NOMO-1 (cell line): ENCODE measurements around the gene VSTM2L.

Source experiments
- DNase-seq, 2 experiments: peaks; one replicate each; lab custom pipeline; 2025; ENCODE audit not compliant: unreplicated experiment in 2 of 2; lab: John Stamatoyannopoulos, UW

VSTM2L gene

GRCh38 chr20:37899105-37900045, 3.6 kb upstream of the VSTM2L start:
- no peak for DNase-seq

- DNase-seq: peak in 1 of 2 experiments; percentile 4
Measured at GRCh38 chr20:37901240-37901639, 1.7 kb upstream of the VSTM2L start.

GRCh38 chr20:37901654-37902503, 1.0 kb upstream of the VSTM2L start:
- peak; percentile 39 to 48 for DNase-seq

DNA sequence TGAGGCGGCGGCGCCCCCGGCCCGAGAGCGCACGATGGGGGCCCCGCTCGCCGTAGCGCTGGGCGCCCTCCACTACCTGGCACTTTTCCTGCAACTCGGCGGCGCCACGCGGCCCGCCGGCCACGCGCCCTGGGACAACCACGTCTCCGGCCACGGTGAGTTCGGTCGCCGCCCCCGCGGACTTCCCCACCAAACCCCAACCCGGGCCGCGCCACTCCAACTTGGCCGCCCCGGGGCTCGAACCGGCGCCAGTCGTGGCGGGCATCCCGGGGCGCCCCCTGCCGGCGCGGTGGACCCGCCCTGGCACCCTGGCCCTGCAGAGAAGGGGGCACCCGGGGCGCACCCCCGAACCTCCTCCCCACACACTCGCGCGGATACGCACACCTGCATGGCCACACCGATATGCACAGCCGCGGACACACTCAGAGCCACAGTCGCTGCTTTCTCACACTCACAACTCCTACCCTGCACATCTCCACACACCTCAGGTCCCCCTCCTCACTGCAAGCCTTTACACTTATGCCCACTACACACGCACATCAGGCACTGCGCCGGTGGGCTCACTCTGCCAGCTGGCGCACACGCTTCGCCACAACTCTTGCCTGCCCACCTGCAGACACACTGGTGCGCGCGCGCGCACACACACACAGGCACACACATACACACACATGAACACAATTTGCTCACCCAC, 535 bp downstream of the VSTM2L start:
- DNase-seq: no peak

DNA sequence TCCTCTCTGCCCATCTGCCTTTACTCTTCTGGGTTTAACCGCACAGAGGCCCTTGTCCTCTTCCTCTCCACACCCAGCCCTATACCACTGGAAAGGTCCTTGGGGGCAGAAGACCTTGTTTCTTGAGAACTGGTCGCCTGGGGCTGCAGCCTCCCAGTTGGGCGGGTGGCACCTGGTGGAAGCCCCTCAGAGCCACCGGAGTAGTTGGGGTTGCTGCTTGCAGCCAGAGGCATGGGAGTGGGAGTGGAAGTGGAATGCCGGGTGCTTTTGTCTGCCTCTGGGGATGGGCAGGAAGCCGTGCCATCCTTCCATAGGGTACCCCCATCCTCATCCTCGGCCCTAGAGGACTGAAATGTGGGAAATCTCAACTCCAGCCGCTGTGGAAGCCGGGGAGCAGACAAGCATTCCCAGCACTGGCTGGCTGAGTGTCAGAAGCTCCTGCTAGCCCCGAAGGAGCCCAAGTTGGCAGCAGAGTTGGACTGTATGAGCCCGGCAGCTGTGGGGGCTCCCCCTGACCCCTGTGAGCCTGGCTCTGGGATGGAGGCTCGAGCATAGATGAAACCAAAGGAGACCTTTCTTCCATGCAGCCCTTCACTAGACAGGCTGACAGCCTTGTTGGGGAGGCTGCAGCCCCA, 1.2 kb downstream of the VSTM2L start:
- no peak for DNase-seq

DNA sequence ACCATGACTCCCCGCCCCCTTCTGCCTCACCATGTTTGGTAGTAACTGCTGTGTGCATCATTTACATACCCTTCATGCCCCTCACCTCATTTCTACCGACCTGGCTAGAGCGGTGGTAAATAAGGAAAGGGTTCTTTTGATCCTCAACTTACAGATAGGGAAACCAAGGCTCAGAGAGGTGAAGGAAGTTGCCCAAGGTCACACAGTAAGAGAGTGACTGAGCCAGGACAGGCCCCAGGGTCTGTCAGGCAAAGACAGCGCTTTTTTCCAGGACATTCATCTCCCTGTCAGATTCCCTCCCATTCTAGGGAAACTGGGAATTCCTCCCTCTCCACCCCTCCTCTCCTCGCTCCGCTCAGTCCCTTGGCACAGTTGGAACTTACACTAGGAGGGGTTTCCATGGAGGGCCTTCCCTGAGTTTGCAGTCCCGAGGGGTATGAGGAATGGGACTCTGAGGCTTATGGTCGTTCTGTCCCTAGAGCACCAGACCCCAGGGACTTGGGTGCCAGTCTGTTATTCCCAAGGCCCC, 2.0 kb downstream of the VSTM2L start:
- no peak for DNase-seq

DNA sequence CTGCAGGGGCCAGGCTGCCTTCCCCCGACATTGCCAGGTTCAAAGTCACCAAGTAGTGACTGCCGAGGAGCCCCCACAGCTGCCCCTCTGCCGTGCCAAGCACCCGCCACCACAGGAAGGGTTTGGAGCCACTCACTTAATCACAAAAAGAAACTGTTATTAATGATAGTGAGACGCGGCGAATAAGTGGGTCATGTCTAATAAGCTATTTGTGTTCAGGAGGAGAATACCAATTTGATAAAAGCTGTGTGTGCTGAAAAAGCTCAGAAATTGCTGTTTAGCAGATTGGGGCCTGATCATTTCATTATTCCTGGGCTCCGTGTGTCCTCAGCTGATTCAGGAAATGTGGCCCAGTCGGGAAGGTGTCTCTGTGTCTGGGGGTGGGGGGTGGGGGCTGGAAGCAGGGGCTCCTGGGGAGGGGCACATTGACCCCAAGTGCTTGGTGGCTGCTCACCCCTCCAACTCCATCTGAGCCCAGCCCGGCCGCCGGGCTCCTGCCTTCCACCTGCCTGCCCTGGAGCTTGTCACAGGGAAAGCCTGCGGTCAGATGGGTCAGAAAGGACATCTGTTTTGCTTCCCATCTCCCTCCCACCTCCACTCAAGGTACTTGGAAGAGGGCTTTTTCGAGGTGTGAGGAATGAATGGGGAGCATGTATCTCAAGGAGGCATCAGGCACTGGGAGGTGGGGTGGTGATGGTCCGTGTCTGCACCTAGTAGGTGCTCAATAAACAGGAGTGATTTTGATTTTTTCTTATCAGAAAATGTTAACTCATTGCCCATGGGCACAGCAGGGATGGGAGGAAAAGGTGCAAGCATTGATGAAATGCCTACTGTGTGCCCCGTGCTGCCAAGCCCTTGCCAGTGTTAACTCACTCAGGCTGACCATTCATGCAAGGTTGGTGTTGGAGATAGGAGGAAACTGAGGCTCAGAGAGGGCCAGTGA, 3.0 kb downstream of the VSTM2L start:
- DNase-seq: no peak

DNA sequence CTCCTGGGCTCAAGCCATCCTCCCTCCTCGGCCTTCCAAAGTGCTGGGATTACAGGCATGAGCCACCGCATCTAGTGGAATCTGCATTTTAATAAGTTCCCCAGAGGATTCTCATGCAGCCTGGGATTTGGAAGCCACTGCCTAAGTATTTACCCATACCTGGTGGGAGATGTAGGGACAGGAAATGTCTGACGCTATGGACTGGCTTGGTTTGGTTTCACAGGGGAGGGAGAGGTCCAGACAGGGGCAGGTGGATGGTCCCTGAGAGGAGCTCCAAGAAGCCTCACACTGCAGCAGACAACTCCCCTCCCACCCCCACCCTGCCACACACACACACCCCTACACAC, 4.4 kb downstream of the VSTM2L start:
- no peak for DNase-seq

DNA sequence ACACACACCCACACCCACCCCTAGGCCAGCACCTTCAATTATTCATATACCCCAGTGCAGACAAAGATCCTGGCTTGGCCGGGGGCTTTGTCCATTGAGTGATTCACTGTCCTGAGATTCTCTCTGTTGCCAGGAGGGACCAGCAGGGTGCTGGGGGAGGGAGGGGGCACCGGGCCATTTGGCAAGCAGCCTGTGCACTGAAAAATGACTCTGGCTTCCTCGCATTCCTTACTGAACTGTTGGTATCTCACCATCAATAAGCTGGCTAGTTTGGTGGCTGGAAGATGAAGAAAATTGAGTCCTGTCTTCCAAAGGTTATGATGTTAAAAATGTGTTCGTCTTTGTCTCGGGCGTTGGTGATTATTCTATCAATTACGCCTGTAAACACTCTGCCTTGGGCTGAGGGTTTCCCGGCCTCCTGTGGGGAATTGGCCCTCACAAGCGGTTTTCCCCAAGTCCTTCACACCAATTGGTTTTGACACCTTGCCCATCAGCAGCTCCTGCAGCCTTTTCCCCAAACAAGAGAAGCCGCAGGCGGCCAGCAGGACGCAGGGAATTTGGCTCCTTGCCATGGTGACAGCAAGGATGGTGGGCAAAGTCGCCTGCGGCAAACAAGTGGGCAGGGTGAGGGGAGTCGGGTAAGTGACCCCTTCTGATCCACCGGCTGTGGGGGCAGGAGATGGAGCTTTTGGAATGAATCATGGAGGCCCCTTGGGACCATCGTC, 4.9 kb downstream of the VSTM2L start:
- DNase-seq: no peak

GRCh38 chr20:37911261-37911660, 8.3 kb downstream of the VSTM2L start:
- no peak for DNase-seq

GRCh38 chr20:37911838-37912281, 8.9 kb downstream of the VSTM2L start:
- DNase-seq: peak; percentile 4 to 26

- DNase-seq: no peak
Measured at GRCh38 chr20:37912874-37913273, 9.9 kb downstream of the VSTM2L start.

DNA sequence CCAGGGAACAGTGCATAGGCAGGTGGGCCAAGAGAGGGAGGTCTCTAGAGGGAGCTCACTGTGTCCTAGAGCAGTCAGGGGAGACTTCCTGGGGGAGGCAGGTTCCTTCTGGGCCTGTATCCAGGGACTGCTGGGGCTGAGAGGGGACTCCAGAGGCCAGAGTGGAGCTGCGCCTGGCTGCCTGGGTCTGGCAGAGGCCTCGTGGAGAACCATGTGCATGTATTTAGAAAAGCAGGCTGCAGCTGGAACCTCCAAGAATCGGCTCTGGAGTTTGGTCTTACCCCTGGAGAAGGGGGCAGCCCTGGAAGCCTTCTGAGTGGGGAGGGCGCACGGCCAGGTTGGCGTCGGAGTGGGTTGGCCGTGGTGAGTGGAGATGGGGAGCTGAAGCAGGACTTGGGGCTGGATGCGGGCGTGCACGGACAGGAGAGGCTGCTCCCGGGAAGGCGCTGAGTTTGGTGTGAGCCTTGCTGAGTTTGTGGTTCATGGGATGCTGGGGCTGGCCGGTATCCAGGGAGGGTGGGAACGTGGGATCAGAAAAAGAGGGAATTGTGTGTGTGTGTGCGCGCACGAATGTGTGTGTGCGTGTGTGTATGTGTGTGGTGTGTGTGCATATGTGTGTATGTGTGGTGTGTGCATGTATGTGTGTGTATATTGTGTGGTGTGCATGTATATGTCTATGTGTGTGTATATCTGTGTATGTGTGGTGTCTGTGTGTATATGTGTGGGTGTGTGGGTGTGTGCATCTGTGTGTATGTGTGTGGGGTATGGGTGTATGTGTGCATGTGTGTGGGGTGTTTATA, 10.8 kb downstream of the VSTM2L start:
- no peak for DNase-seq

- DNase-seq: no peak
Measured at GRCh38 chr20:37914367-37914671, 11.4 kb downstream of the VSTM2L start.

- no peak for DNase-seq
Measured at GRCh38 chr20:37914672-37915433, 11.9 kb downstream of the VSTM2L start.

DNA sequence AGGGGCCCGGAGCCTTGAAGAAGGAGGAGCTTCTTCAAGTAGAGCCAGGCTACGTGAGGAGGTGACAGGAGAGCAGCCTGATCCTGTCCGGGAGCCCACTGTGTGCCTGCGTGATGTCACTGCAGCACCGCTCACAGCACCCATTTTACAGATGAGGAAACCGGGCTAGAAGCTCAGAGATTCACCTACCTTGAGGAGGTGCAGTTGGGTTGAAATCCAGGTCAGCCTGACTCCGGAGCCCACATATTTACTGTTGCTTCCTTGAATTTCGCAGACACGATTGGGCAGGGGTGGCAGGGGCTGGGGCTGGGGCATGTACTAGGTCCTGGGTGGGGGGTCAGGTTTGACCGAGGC, 12.5 kb downstream of the VSTM2L start:
- DNase-seq: no peak

GRCh38 chr20:37915800-37916570, 13.1 kb downstream of the VSTM2L start:
- DNase-seq: no peak
